Right atrium auricular region (tissue), 2 donors: ENCODE data around the gene CNFN. TPM values are rescaled to one million over a fixed set of nuclear protein-coding genes. Genes with fewer than 3 reads are reported as not detected.

ENCODE experiments used
- DNase-seq: peaks from one replicate; pipeline ENCODE4 v3.0.0-alpha.2; 2019; ENCODE audit warnings: low spot score
- H3K27ac ChIP-seq, 2 donors: fragments of 200-600 bp; sonication (generic); 1 replicate in 1 of 2; 2 replicates in 1 of 2; pipeline ENCODE4 v1.5.1; 2016 to 2019
- H3K27me3 ChIP-seq, 2 donors: fragments of 200-600 bp; sonication (generic); one replicate each; pipeline versions ENCODE4 v1.5.1 to v1.6.0; 2017 to 2019
- H3K36me3 ChIP-seq: fragments of 200-600 bp; sonication (generic); one replicate; pipeline ENCODE4 v1.5.1; 2016
- H3K4me1 ChIP-seq, 2 donors: fragments of 200-600 bp; sonication (generic); one replicate each; pipeline versions ENCODE4 v1.5.1 to v1.6.0; 2017 to 2019
- H3K4me3 ChIP-seq, 2 donors: fragments of 200-600 bp; sonication (generic); 1 replicate in 1 of 2; 2 replicates in 1 of 2; pipeline ENCODE4 v1.5.1; 2017 to 2019; ENCODE audit warnings: mild to moderate bottlenecking in 1 of 2, moderate library complexity in 1 of 2
- H3K9me3 ChIP-seq, 2 donors: fragments of 200-600 bp; sonication (generic); one replicate each; pipeline ENCODE4 v1.5.1; 2019
- CTCF ChIP-seq, 2 donors: fragments of 200-600 bp; sonication (generic); IDR thresholded peaks; one replicate each; pipeline ENCODE4 v1.5.1; 2019; ENCODE audit warnings: antibody characterized with exemption in 2 of 2
- total RNA-seq, 2 donors: library from RNA; depleted of rRNA; stranded (reverse); fragments of >200 nt; gene quantifications; one replicate each; pipeline ENCODE4 v1.1.0, GENCODE V29; 2016

The CNFN gene
- total RNA-seq, 2 donors from 2014 or later: 1.1 TPM; not detected in 1

DNA sequence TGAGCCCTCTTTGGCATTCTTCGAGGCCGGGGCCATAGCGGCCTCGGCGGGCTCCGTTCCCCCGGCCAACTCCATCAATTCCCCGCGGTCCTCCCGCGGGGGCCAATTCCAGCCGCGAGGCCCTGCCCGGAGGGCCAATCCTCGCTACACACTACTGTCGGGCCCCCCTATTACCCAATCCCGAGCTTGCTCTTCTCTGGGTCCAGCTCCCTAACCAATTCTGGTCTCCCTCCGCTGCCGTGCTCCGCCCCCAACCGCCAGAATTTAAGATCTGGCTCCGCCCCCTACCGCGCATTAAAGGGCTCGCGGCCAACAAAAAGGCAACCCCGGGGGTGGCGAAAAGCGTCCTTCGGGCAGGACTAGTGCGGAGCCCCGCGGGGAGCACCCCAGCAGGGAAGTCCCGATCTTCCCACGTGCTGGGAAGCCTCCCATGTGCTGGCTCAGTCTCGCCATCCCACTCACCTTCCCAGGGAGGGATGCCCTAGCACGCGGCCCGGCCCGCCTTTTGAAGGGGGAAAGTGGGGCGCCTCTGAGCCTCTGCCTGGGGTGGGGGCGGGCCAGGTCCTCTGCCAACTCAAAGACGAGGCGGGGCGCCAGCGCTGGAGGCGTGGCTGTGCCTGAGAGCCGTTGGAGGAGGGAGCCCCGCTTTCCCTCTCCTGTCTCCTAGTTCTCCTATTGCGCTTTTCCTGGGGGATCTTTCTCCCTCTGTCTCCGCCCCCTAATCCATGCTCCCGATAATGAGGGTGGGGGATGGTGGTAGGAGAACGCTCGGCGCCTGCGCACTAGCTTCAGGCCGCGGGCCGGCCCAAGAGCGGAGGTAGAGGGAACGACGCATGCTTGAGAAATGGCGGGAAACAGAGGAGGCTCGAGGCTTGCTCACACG lies 33.6 kb upstream of the CNFN start:
- Histone ChIP-seq H3K27me3 (no peaks in the 10 kb centered on the region), H3K4me1 (peaks cover 0 to 53% of the 10 kb centered on the region in 2 donors), H3K4me3 (peak overlapping the region; percentile 55 to 61), H3K36me3 (no peaks in the 10 kb centered on the region), H3K27ac (peak overlapping the region; percentile 71 to 77), H3K9me3 (no peaks in the 10 kb centered on the region)
- DNase-seq: peak; percentile 91
- TF ChIP-seq CTCF (IDR thresholded peaks at IDR 0.05): no peak

DNA sequence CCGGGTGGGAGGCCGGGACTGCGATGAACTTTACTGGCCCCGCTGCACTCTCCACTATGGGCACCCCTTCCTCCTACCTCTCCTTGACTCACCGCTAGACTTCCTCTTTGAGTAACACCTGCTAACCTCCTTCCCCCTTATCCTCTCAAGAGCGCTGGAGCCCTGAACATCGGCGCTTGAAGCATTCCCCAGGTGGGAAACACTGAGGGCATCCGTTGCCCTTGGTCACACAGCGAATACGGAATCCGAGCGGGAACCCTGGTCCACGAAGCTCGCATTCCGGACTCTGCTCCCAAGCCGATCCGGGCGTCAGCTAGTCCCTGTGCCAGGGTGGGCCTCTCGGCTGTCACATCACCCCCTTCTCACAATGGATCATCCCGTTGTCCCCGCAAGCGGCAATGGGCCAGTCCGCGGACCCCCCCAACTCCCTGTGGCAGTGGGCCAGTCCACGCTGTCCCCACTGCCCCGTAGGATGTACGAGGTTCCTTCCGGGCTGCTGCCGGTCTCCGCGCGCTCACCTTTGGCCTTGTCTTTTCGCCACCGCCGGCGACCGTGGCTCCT lies 32.9 kb upstream of the CNFN start:
- Histone ChIP-seq H3K27me3 (no peaks in the 10 kb centered on the region), H3K27ac (peak overlapping the region; percentile 71 to 77), H3K36me3 (no peaks in the 10 kb centered on the region), H3K9me3 (no peaks in the 10 kb centered on the region), H3K4me3 (peak overlapping the region; percentile 55 to 61), H3K4me1 (peaks cover 0 to 53% of the 10 kb centered on the region in 2 donors)
- no peak for TF ChIP-seq CTCF (IDR thresholded peaks at IDR 0.05)
- no peak for DNase-seq

GRCh38 chr19:42422092-42422900 lies 32.2 kb upstream of the CNFN start:
- Histone ChIP-seq H3K4me3 (peak overlapping the region; percentile 55 to 61), H3K9me3 (no peaks in the 10 kb centered on the region), H3K4me1 (peaks cover 0 to 53% of the 10 kb centered on the region in 2 donors), H3K27me3 (no peaks in the 10 kb centered on the region), H3K27ac (peak overlapping the region; percentile 71 to 77), H3K36me3 (no peaks in the 10 kb centered on the region)
- no peak for DNase-seq
- no peak for TF ChIP-seq CTCF (IDR thresholded peaks at IDR 0.05)

- DNase-seq: no peak
- Histone ChIP-seq H3K27ac (peak overlapping the region; percentile 71 to 77), H3K36me3 (no peaks in the 10 kb centered on the region), H3K27me3 (no peaks in the 10 kb centered on the region), H3K4me3 (peak overlapping the region in 1 of 2 donors; percentile 61), H3K4me1 (peaks cover 0 to 53% of the 10 kb centered on the region in 2 donors), H3K9me3 (no peaks in the 10 kb centered on the region)
- TF ChIP-seq CTCF (IDR thresholded peaks at IDR 0.05): no peak
These were observed 31.5 kb upstream of the CNFN start for GRCh38 chr19:42421591-42422031.

GRCh38 chr19:42421101-42421500 lies 31.0 kb upstream of the CNFN start:
- no peaks in the 10 kb centered on the region for H3K9me3 ChIP-seq
- H3K27ac ChIP-seq: peak overlapping the region; percentile 16 to 77
- H3K4me1 ChIP-seq: peaks cover 0 to 49% of the 10 kb centered on the region in 2 donors
- H3K4me3 ChIP-seq: no peak overlapping the region
- TF ChIP-seq CTCF (IDR thresholded peaks at IDR 0.05): no peak
- H3K36me3 ChIP-seq: no peaks in the 10 kb centered on the region
- no peak for DNase-seq
- no peaks in the 10 kb centered on the region for H3K27me3 ChIP-seq
